Esophagus (tissue), 2 donors: ENCODE data around the gene SOD3. TPM values are rescaled to one million over a fixed set of nuclear protein-coding genes. Genes with fewer than 3 reads are reported as not detected.

Experiments
- H3K27ac ChIP-seq, 2 donors: one replicate each; pipeline ENCODE4 v1.5.1; 2013; ENCODE audit warnings: low read depth in 2 of 2, mild to moderate bottlenecking in 2 of 2, inconsistent platforms in 1 of 2, low read length in 1 of 2, moderate library complexity in 1 of 2
- H3K27me3 ChIP-seq, 2 donors: one replicate each; pipeline ENCODE4 v1.6.1; 2013; ENCODE audit warnings: low read length in 2 of 2, control low read depth in 1 of 2, mild to moderate bottlenecking in 1 of 2; ENCODE audit not compliant: insufficient read depth in 2 of 2, control insufficient read depth in 1 of 2
- H3K36me3 ChIP-seq, 2 donors: one replicate each; pipeline ENCODE4 v1.6.1; 2013; ENCODE audit warnings: low read length in 1 of 2; ENCODE audit not compliant: control insufficient read depth in 2 of 2, insufficient read depth in 2 of 2
- H3K4me1 ChIP-seq, 2 donors: one replicate each; pipeline ENCODE4 v1.6.1; 2013; ENCODE audit warnings: low read length in 1 of 2; ENCODE audit not compliant: control insufficient read depth in 2 of 2, insufficient read depth in 2 of 2
- H3K4me3 ChIP-seq, 2 donors: one replicate each; pipeline ENCODE4 v1.5.1; 2013; ENCODE audit warnings: low read length in 2 of 2, mild to moderate bottlenecking in 2 of 2, low read depth in 1 of 2, moderate library complexity in 1 of 2
- H3K9me3 ChIP-seq, 2 donors: one replicate each; pipeline ENCODE4 v1.6.1; 2013; ENCODE audit warnings: mild to moderate bottlenecking in 2 of 2, low read depth in 1 of 2, low read length in 1 of 2, moderate library complexity in 1 of 2; ENCODE audit not compliant: control insufficient read depth in 2 of 2, insufficient read depth in 1 of 2
- WGBS, 2 donors: extraction: QIAGEN DNeasy Blood & Tissue Kit; methylation state at CpG; one replicate each; pipeline ENCODE4 v1.1.7; 2013; 5-methylcytosine and 5-hydroxymethylcytosine counted together
- polyA plus RNA-seq, 2 donors: library from polyadenylated mRNA; stranded (reverse); fragments of 200-250 nt; gene quantifications; one replicate each; pipeline ENCODE4 v1.2.3, GENCODE V29; 2013
- donor health status: healthy with polysubstance abuse.
- donor health status: Bipolar disorder and iron deficiency.

The SOD3 gene
- polyA plus RNA-seq, 2 donors: 5.8 to 21.1 TPM

- Histone ChIP-seq H3K27ac (no peak overlapping the region), H3K4me3 (no peak overlapping the region), H3K27me3 (no peaks in the 10 kb centered on the region), H3K4me1 (no peaks in the 10 kb centered on the region), H3K9me3 (no peaks in the 10 kb centered on the region), H3K36me3 (no peaks in the 10 kb centered on the region)
- WGBS, 2 donors: 89 to 94% methylated on average over 3 of the region's 3 CpGs
Observed at GRCh38 chr4:24831637-24832036, 36.3 kb downstream of the SOD3 start.

- Histone ChIP-seq H3K4me3 (no peak overlapping the region), H3K4me1 (peaks cover 0 to 3% of the 10 kb centered on the region in 2 donors), H3K36me3 (peaks cover 0 to 3% of the 10 kb centered on the region in 2 donors), H3K9me3 (no peaks in the 10 kb centered on the region), H3K27ac (no peak overlapping the region), H3K27me3 (no peaks in the 10 kb centered on the region)
- 83 to 85% methylated on average over 4 of the region's 4 CpGs for WGBS, 2 donors
Observed at GRCh38 chr4:24835696-24836095, 40.3 kb downstream of the SOD3 start.

GRCh38 chr4:24836661-24837242 lies 41.4 kb downstream of the SOD3 start:
- H3K4me1 ChIP-seq: peaks cover 0 to 3% of the 10 kb centered on the region in 2 donors
- H3K36me3 ChIP-seq: peaks cover 0 to 3% of the 10 kb centered on the region in 2 donors
- WGBS, 2 donors: 74 to 78% methylated on average over 6 of the region's 6 CpGs
- H3K4me3 ChIP-seq: no peak overlapping the region
- H3K27ac ChIP-seq: no peak overlapping the region
- H3K9me3 ChIP-seq: no peaks in the 10 kb centered on the region
- H3K27me3 ChIP-seq: no peaks in the 10 kb centered on the region

- WGBS, 2 donors: 56 to 66% methylated on average over 7 of the region's 7 CpGs
- peaks cover 0 to 3% of the 10 kb centered on the region in 2 donors for H3K4me1 ChIP-seq
- no peaks in the 10 kb centered on the region for H3K9me3 ChIP-seq
- peaks cover 0 to 3% of the 10 kb centered on the region in 2 donors for H3K36me3 ChIP-seq
- H3K27ac ChIP-seq: no peak overlapping the region
- no peak overlapping the region for H3K4me3 ChIP-seq
- H3K27me3 ChIP-seq: no peaks in the 10 kb centered on the region
Observed at GRCh38 chr4:24837336-24837735, 42.0 kb downstream of the SOD3 start.

GRCh38 chr4:24837781-24838180 lies 42.4 kb downstream of the SOD3 start:
- Histone ChIP-seq H3K27ac (no peak overlapping the region), H3K4me3 (no peak overlapping the region), H3K9me3 (no peaks in the 10 kb centered on the region), H3K27me3 (no peaks in the 10 kb centered on the region), H3K36me3 (peaks cover 0 to 3% of the 10 kb centered on the region in 2 donors), H3K4me1 (peaks cover 0 to 3% of the 10 kb centered on the region in 2 donors)
- WGBS, 2 donors: 61 to 68% methylated on average over 5 of the region's 5 CpGs

- no peak overlapping the region for H3K4me3 ChIP-seq
- H3K9me3 ChIP-seq: no peaks in the 10 kb centered on the region
- 78 to 84% methylated on average over 5 of the region's 5 CpGs for WGBS, 2 donors
- no peaks in the 10 kb centered on the region for H3K27me3 ChIP-seq
- peaks cover 0 to 3% of the 10 kb centered on the region in 2 donors for H3K36me3 ChIP-seq
- no peak overlapping the region for H3K27ac ChIP-seq
- H3K4me1 ChIP-seq: peaks cover 0 to 3% of the 10 kb centered on the region in 2 donors
Observed at GRCh38 chr4:24840362-24840761, 45.0 kb downstream of the SOD3 start.

GRCh38 chr4:24840826-24841543 lies 45.6 kb downstream of the SOD3 start:
- Histone ChIP-seq H3K36me3 (peaks cover 0 to 3% of the 10 kb centered on the region in 2 donors), H3K27me3 (no peaks in the 10 kb centered on the region), H3K4me1 (peaks cover 0 to 3% of the 10 kb centered on the region in 2 donors), H3K4me3 (no peak overlapping the region), H3K27ac (no peak overlapping the region), H3K9me3 (no peaks in the 10 kb centered on the region)
- WGBS, 2 donors: 36 to 56% methylated on average over 3 of the region's 3 CpGs

GRCh38 chr4:24842356-24842755 lies 47.0 kb downstream of the SOD3 start:
- Histone ChIP-seq H3K4me3 (no peak overlapping the region), H3K27ac (no peak overlapping the region), H3K9me3 (no peaks in the 10 kb centered on the region), H3K4me1 (peaks cover 0 to 3% of the 10 kb centered on the region in 2 donors), H3K27me3 (no peaks in the 10 kb centered on the region), H3K36me3 (no peaks in the 10 kb centered on the region)
- WGBS, 2 donors: 77 to 82% methylated on average over 9 of the region's 9 CpGs

GRCh38 chr4:24843096-24843495 lies 47.7 kb downstream of the SOD3 start:
- WGBS, 2 donors: 62 to 74% methylated on average over 3 of the region's 3 CpGs
- H3K4me3 ChIP-seq: no peak overlapping the region

GRCh38 chr4:24845132-24845531 lies 49.8 kb downstream of the SOD3 start:
- Histone ChIP-seq H3K36me3 (no peaks in the 10 kb centered on the region), H3K27me3 (no peaks in the 10 kb centered on the region), H3K9me3 (no peaks in the 10 kb centered on the region), H3K4me3 (no peak overlapping the region), H3K27ac (no peak overlapping the region), H3K4me1 (no peaks in the 10 kb centered on the region)
- 94 to 96% methylated on average over 8 of the region's 8 CpGs for WGBS, 2 donors

More at GRCh38 chr4:24843096-24843495, 47.7 kb downstream of the SOD3 start:
- no peak overlapping the region for H3K27ac ChIP-seq
- no peaks in the 10 kb centered on the region for H3K9me3 ChIP-seq
- no peaks in the 10 kb centered on the region for H3K27me3 ChIP-seq
- H3K4me1 ChIP-seq: no peaks in the 10 kb centered on the region
- no peaks in the 10 kb centered on the region for H3K36me3 ChIP-seq
